GM10248 (cell line): ENCODE results near the gene NMNAT2.

Experiments
- CTCF ChIA-PET: fragments of 300-600 bp; sonication (Branson Sonifier 250); formaldehyde crosslinking; extraction: SDS; loops from one replicate; lab custom pipeline; 2021; ENCODE audit warnings: antibody characterized with exemption; lab: Yijun Ruan, JAX
- POLR2A ChIA-PET: fragments of 350-650 bp; sonication (Branson Sonifier 250); formaldehyde crosslinking; extraction: SDS; loops from one replicate; lab custom pipeline; 2020; ENCODE audit warnings: antibody characterized with exemption; lab: Yijun Ruan, JAX
- DNase-seq: peaks from one replicate; pipeline ENCODE4 v3.0.0; 2012; ENCODE audit errors: extremely low spot score
- TF ChIP-seq, protein P1 (sequence below): IDR thresholded peaks from 2 replicates; pipeline ENCODE4 v1.5.1; 2012; ENCODE audit warnings: mild to moderate bottlenecking, low read depth; ENCODE audit errors: extremely low read depth, missing control alignments, control extremely low read depth

Gene NMNAT2

DNA sequence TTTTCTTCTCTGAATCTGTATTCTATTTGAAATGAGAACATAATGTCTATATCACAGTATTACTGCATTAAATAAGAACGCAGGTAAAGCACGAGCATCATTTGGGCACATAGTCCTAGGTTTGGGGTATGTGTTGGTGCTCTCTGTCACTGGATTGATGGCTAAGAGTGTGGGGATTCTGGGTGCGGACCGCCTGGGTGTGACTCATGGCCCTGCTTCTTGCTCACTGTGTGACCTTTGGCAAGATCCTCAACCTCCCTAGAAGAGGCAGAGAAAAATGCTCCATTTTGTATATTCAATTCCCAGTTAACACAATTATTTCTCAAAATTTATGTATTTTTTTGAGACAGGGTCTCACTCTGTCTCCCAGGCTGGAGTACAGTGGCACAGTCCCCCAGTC is 132.4 kb downstream of the NMNAT2 start:
- ChIA-PET CTCF (interaction anchor here (0.9 to 1.7 kb wide), 4 partner anchors 13 to 399 kb away, joined by 3 to 5 read pairs (median 3); no protein-coding TSS in a partner anchor), POLR2A (no interaction called here)
- DNase-seq = no peak
- TF ChIP-seq, protein P1, sequence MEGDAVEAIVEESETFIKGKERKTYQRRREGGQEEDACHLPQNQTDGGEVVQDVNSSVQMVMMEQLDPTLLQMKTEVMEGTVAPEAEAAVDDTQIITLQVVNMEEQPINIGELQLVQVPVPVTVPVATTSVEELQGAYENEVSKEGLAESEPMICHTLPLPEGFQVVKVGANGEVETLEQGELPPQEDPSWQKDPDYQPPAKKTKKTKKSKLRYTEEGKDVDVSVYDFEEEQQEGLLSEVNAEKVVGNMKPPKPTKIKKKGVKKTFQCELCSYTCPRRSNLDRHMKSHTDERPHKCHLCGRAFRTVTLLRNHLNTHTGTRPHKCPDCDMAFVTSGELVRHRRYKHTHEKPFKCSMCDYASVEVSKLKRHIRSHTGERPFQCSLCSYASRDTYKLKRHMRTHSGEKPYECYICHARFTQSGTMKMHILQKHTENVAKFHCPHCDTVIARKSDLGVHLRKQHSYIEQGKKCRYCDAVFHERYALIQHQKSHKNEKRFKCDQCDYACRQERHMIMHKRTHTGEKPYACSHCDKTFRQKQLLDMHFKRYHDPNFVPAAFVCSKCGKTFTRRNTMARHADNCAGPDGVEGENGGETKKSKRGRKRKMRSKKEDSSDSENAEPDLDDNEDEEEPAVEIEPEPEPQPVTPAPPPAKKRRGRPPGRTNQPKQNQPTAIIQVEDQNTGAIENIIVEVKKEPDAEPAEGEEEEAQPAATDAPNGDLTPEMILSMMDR = no peak

DNA sequence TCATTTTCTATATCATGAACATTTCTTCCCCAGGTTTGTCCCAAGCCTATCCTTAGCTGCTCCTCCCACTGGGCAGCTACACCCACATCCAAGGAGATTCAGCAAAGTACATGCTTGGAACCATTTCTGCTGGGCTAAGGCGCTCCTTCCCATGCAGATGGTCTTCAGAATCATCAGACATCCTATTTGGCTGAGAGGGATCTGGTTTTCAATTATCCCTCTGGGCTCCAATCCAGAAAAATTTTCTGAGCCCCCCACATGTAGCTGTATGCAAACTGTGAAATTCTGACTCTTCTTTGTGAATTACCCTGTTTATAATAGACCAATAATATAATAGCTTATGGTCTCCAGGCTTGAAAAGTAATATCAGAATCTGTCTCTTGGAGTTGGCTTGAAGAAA is 132.9 kb downstream of the NMNAT2 start:
- ChIA-PET CTCF (interaction anchor here (0.9 to 1.0 kb wide), 3 partner anchors 13 to 33 kb away, joined by 3 read pairs; no protein-coding TSS in a partner anchor), POLR2A (no interaction called here)
- TF ChIP-seq, protein P1 = no peak
- DNase-seq = no peak

DNA sequence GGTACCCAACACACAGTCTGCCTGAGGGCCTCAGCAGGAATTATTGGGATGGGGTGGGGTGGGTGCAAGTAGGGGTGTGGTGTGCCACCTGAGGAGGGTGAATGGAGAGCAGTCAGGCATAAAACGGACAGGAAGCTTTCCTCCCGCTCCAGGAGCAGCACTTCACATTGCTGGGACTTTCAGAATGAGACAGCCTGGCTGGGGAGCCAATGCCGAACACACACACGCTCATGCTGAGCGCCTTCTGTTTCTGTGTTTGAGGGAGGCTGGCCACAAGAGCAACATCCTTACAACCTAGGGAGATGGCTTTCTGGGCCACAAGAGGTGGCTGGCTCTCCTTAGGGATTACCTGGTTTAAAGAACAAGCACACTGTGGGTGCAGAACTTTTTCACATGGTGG is 134.1 kb downstream of the NMNAT2 start:
- TF ChIP-seq, protein P1 = no peak
- ChIA-PET CTCF (interaction anchor here (1.2 to 6.8 kb wide), 4 partner anchors 15 to 401 kb away, joined by 4 to 64 read pairs (median 8); no protein-coding TSS in a partner anchor), POLR2A (no interaction called here)
- no peak for DNase-seq

DNA sequence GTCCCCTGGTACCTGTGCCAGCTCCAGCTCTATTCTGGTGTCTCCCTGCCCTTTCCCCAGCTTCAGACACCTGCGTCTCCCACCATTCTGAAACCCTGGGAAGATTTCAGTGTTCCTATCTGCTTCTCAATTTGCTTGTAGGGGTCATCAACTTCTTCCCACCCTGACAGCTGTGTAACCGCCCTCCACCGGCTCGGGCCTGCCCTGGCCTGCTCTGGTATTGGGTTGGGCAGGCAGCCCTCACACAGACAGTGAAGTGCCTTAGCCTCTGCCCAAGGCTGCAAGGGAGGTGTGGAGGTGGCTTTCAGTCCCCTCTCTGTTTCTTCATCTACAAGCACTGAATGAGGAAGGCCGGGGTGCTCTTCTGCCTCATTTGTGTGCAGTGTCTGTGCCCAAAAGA is 134.9 kb downstream of the NMNAT2 start:
- CTCF ChIA-PET = interaction anchor here (0.9 to 6.8 kb wide), 9 partner anchors 12 to 402 kb away, joined by 4 to 64 read pairs (median 5); no protein-coding TSS in a partner anchor
- POLR2A ChIA-PET = no interaction called here
- no peak for DNase-seq
- TF ChIP-seq, protein P1 = no peak

DNA sequence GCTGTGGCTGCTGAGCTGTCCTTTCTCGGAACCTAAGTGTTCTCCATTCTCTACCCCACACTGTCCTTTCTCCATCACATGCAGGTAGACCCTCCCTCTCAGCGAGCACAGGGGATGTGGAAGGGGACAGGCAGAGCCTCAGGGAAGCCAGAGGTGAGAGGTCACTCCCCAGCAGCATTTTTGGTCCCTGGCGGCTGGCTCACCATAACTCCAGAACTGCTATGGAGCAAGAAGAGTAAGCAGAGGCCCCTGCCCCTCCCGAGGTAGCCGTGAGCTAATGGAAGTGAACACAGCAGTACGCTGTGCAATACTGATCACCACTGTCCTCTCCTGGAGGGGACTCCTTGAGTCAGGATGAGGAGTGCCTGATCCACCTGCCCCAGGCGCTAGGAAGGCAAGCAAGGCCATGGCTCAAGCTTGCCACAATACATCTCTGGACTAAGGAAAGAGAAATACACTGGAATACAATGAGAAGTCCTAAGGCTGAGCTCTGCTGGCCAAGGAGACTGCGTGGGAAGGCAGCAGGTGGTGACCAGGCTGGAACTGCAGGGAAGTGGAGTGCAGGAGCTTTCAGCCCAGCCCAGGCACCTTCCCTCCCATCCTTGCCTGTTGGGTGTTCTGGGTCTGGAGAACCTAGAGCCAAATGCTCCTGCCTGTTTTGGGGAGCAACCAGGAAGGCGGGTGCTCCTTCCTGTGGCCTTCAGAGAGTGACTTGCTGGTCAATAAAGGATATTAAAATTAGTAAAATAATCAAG is 135.9 kb downstream of the NMNAT2 start:
- DNase-seq = no peak
- CTCF ChIA-PET = interaction anchor here (0.6 to 6.8 kb wide), 38 partner anchors 8 to 634 kb away, joined by 3 to 64 read pairs (median 4); no protein-coding TSS in a partner anchor

DNA sequence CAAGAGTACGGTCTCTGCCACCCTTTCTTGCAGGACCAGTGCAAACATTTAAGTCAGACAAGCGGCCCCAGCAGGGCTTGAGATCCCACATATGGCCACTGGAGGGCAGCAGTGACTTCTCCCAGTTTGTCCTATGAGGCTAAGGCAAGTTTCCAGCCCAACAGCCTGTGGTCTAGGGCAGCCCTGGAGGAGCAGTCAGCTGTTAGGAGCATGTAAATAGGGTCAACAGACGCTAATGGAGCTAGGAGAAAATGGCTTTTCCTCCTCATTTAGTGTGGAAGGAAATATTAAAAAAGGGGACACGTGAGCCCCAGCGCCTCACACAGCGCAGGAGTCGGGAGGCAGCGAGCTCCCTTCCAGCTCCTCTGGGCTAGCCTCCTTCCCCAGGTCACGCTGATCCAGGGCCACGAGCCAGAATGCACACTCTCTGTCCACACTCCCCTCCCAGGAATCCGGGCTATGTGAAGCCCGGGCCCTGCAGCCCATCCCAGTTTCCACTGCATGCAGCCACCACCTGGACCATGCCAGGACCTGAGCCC is 136.6 kb downstream of the NMNAT2 start:
- TF ChIP-seq, protein P1 = peak; percentile 88
- ChIA-PET CTCF (interaction anchor here (0.6 to 6.8 kb wide), 36 partner anchors 8 to 634 kb away, joined by 3 to 64 read pairs (median 4); no protein-coding TSS in a partner anchor), POLR2A (no interaction called here)
- peak; percentile 80 for DNase-seq

More for the DNA sequence above, 135.9 kb downstream of the NMNAT2 start:
- POLR2A ChIA-PET = no interaction called here
- TF ChIP-seq, protein P1 = no peak
